SIG-M5 (cell line): ENCODE data around the gene TMEM201.

Experiments
- DNase-seq: peaks from one replicate; lab custom pipeline; 2025; lab: John Stamatoyannopoulos, UW

Gene TMEM201

GRCh38 chr1:9600861-9601834 is 12.4 kb downstream of the TMEM201 start:
- no peak for DNase-seq

GRCh38 chr1:9601942-9602793 is 13.5 kb downstream of the TMEM201 start:
- no peak for DNase-seq

- no peak for DNase-seq
Observed at GRCh38 chr1:9602794-9603167, 14.1 kb downstream of the TMEM201 start.

- DNase-seq, result no peak
Observed at GRCh38 chr1:9603307-9603706, 14.6 kb downstream of the TMEM201 start.

- no peak for DNase-seq
Observed at GRCh38 chr1:9603766-9604753, 15.3 kb downstream of the TMEM201 start.

- DNase-seq, result no peak
Observed at GRCh38 chr1:9604836-9605235, 16.1 kb downstream of the TMEM201 start.

- no peak for DNase-seq
Observed at GRCh38 chr1:9605946-9606455, 17.3 kb downstream of the TMEM201 start.

GRCh38 chr1:9606458-9606857 is 17.7 kb downstream of the TMEM201 start:
- DNase-seq, result no peak

GRCh38 chr1:9606948-9607347 is 18.2 kb downstream of the TMEM201 start:
- no peak for DNase-seq

GRCh38 chr1:9607352-9607751 is 18.6 kb downstream of the TMEM201 start:
- DNase-seq, result no peak

- DNase-seq, result no peak
Observed at GRCh38 chr1:9609998-9610397, 21.3 kb downstream of the TMEM201 start.

- no peak for DNase-seq
Observed at GRCh38 chr1:9610548-9610947, 21.8 kb downstream of the TMEM201 start.

- no peak for DNase-seq
Observed at GRCh38 chr1:9611716-9612115, 23.0 kb downstream of the TMEM201 start.

- DNase-seq, result no peak
Observed at GRCh38 chr1:9612162-9612845, 23.6 kb downstream of the TMEM201 start.

- DNase-seq, result no peak
Observed at GRCh38 chr1:9612871-9613624, 24.3 kb downstream of the TMEM201 start.

GRCh38 chr1:9613625-9614299 is 25.1 kb downstream of the TMEM201 start:
- no peak for DNase-seq

GRCh38 chr1:9615316-9616063 is 26.8 kb downstream of the TMEM201 start:
- DNase-seq, result no peak

GRCh38 chr1:9618909-9619679 is 30.4 kb downstream of the TMEM201 start:
- no peak for DNase-seq
